HCT116 (cell line): Measurements from ENCODE around the gene CMPK2. TPM values are rescaled to one million over a fixed set of nuclear protein-coding genes. Genes with fewer than 3 reads are reported as not detected.

Experiments used
- ATAC-seq: fragments of 200-7000 bp; cut with Tn5 transposase; 2 replicates; pipeline ENCODE4 v1.9.1; 2020; ENCODE audit warnings: mild to moderate bottlenecking, moderate library complexity
- BruUV-seq: library from RNA; stranded (reverse); fragments of 400-500 nt; replicated peaks from 2 replicates; lab custom pipeline; 2021; lab: Mats Ljungman, UMichigan
- CTCF ChIA-PET: fragments of 300-600 bp; sonication (Branson Sonifier 250); formaldehyde crosslinking; loops from one replicate; lab custom pipeline; 2021; ENCODE audit warnings: antibody characterized with exemption; lab: Charles Lee
- POLR2A ChIA-PET: fragments of 300-600, 350-600 bp; sonication (Branson Sonifier 250); formaldehyde crosslinking; loops from one replicate; lab custom pipeline; 2021; ENCODE audit warnings: antibody characterized with exemption; lab: Charles Lee
- RAD21 ChIA-PET, 2 experiments: fragments of 300-600 bp; sonication (Branson Sonifier 250); formaldehyde crosslinking; loops; one replicate each; lab custom pipeline; 2023; ENCODE audit warnings: low total read pairs in 2 of 2; ENCODE audit not compliant: uncharacterized antibody in 2 of 2, unreplicated experiment in 2 of 2, low non-redundant PET in 1 of 2; lab: Charles Lee
- DNase-seq: peaks from one replicate; pipeline ENCODE4 v3.0.0-alpha.2; 2010; ENCODE audit warnings: low read depth, low spot score
- H2AFZ ChIP-seq: fragments of 200-600 bp; shearing (Covaris generic), sonication (generic); 2 replicates; pipeline ENCODE4 v1.6.1; 2017; ENCODE audit warnings: low read depth, mixed run types, mixed read lengths, antibody characterized with exemption, low read length; ENCODE audit not compliant: poor library complexity, severe bottlenecking
- H3K27ac ChIP-seq: 2 replicates; pipeline ENCODE4 v1.5.1; 2012; ENCODE audit warnings: low read depth, low read length
- H3K27me3 ChIP-seq: fragments of 200-600 bp; sonication (generic); 2 replicates; pipeline ENCODE4 v1.6.1; 2016; ENCODE audit warnings: mixed run types, low read length, mixed read lengths; ENCODE audit not compliant: insufficient read depth
- H3K36me3 ChIP-seq, 2 experiments: fragments of 200-500 bp in 1 of 2; fragments of 200-600 bp in 1 of 2; sonication (Bioruptor generic) in 1 of 2; sonication (generic) in 1 of 2; 2 replicates each; pipeline versions ENCODE4 v1.5.1 to v1.6.1; 2014 to 2016; ENCODE audit warnings: low read length in 2 of 2, inconsistent platforms in 1 of 2, mixed read lengths in 1 of 2, mixed run types in 1 of 2; ENCODE audit not compliant: insufficient read depth in 2 of 2, control insufficient read depth in 1 of 2
- H3K4me1 ChIP-seq, 2 experiments: fragments of 200-600 bp in 1 of 2; sonication (generic) in 1 of 2; 2 replicates each; pipeline versions ENCODE4 v1.5.1 to v1.6.1; 2012 to 2017; ENCODE audit warnings: low read length in 2 of 2, inconsistent platforms in 1 of 2, mild to moderate bottlenecking in 1 of 2, mixed read lengths in 1 of 2, mixed run types in 1 of 2, moderate library complexity in 1 of 2; ENCODE audit not compliant: insufficient read depth in 2 of 2, control insufficient read depth in 1 of 2
- H3K4me2 ChIP-seq: fragments of 200-600 bp; sonication (generic); 2 replicates; pipeline ENCODE4 v1.6.1; 2017; ENCODE audit warnings: mixed run types, low read length, mixed read lengths
- H3K4me3 ChIP-seq, 2 experiments: fragments of 200-600 bp in 1 of 2; sonication (generic) in 1 of 2; replicated peaks in 1 of 2; 2 replicates each; pipeline ENCODE4 v1.5.1; 2011 to 2016; ENCODE audit warnings: low read length in 2 of 2, control low read depth in 1 of 2, low read depth in 1 of 2, mild to moderate bottlenecking in 1 of 2, mixed read lengths in 1 of 2, mixed run types in 1 of 2
- H3K79me2 ChIP-seq: fragments of 200-600 bp; sonication (generic); 2 replicates; pipeline ENCODE4 v1.6.1; 2017; ENCODE audit warnings: mild to moderate bottlenecking, mixed run types, low read length, moderate library complexity, mixed read lengths; ENCODE audit not compliant: insufficient read depth
- H3K9ac ChIP-seq: fragments of 200-600 bp; sonication (generic); 2 replicates; pipeline ENCODE4 v1.6.1; 2016; ENCODE audit warnings: low read length, mixed read lengths
- H3K9me2 ChIP-seq: fragments of 200-600 bp; sonication (generic), shearing (Covaris generic); 2 replicates; pipeline ENCODE4 v1.6.1; 2017; ENCODE audit warnings: mixed run types, mild to moderate bottlenecking, moderate library complexity; ENCODE audit not compliant: insufficient read depth
- H3K9me3 ChIP-seq, 2 experiments: fragments of 200-500 bp in 1 of 2; fragments of 200-600 bp in 1 of 2; sonication (Bioruptor generic) in 1 of 2; sonication (generic) in 1 of 2; 2 replicates each; pipeline ENCODE4 v1.6.1; 2014 to 2017; ENCODE audit warnings: low read length in 2 of 2, mixed read lengths in 2 of 2, inconsistent platforms in 1 of 2, low read depth in 1 of 2, mild to moderate bottlenecking in 1 of 2, mixed run types in 1 of 2, moderate library complexity in 1 of 2; ENCODE audit not compliant: control insufficient read depth in 1 of 2, insufficient read depth in 1 of 2
- H4K20me1 ChIP-seq: fragments of 200-600 bp; sonication (generic), shearing (Covaris generic); 2 replicates; pipeline ENCODE4 v1.6.1; 2017; ENCODE audit warnings: mixed run types, mild to moderate bottlenecking, moderate library complexity; ENCODE audit not compliant: insufficient read depth
- CBX3 ChIP-seq: IDR thresholded peaks from 2 replicates; pipeline ENCODE4 v1.6.1; 2012; ENCODE audit warnings: low read depth
- CEBPB ChIP-seq: IDR thresholded peaks from 2 replicates; pipeline ENCODE4 v1.6.1; 2012; ENCODE audit warnings: low read depth
- CTCF ChIP-seq, 3 experiments: fragments of 200-600 bp in 1 of 3; sonication (generic) in 1 of 3; IDR thresholded peaks in 2 of 3; conservative IDR thresholded peaks in 1 of 3; 2 replicates each; pipeline ENCODE4 v1.5.1; 2012 to 2017; ENCODE audit warnings: low read depth in 2 of 3, low read length in 2 of 3, antibody characterized with exemption in 1 of 3, borderline replicate concordance in 1 of 3, control low read depth in 1 of 3, mild to moderate bottlenecking in 1 of 3, mixed read lengths in 1 of 3, mixed run types in 1 of 3, moderate library complexity in 1 of 3; ENCODE audit not compliant: insufficient read depth in 1 of 3
- EGR1 ChIP-seq: IDR thresholded peaks from 2 replicates; pipeline ENCODE4 v1.6.1; 2012; ENCODE audit warnings: low read depth
- EZH2 ChIP-seq: fragments of 200-600 bp; sonication (generic); IDR thresholded peaks from 2 replicates; pipeline ENCODE4 v1.6.1; 2017; ENCODE audit warnings: antibody characterized with exemption, mixed run types
- EZH2phosphoT487 ChIP-seq: fragments of 200-600 bp; IDR thresholded peaks from 2 replicates; pipeline ENCODE4 v1.6.1; 2018; ENCODE audit warnings: antibody characterized with exemption, borderline replicate concordance
- JUND ChIP-seq: IDR thresholded peaks from 2 replicates; pipeline ENCODE4 v1.6.1; 2012
- MAX ChIP-seq: IDR thresholded peaks from 2 replicates; pipeline ENCODE4 v1.6.1; 2012
- POLR2A ChIP-seq: IDR thresholded peaks from 2 replicates; pipeline ENCODE4 v1.7.0; 2011; ENCODE audit warnings: borderline replicate concordance; ENCODE audit not compliant: insufficient read depth, insufficient read length; ENCODE audit errors: extremely low read depth
- POLR2AphosphoS5 ChIP-seq: IDR thresholded peaks from 2 replicates; pipeline ENCODE4 v1.6.1; 2011; ENCODE audit warnings: mild to moderate bottlenecking, low read depth, low read length, moderate library complexity
- RAD21 ChIP-seq: IDR thresholded peaks from 2 replicates; pipeline ENCODE4 v1.6.1; 2012; ENCODE audit warnings: low read depth, mild to moderate bottlenecking
- SIN3A ChIP-seq: IDR thresholded peaks from 2 replicates; pipeline ENCODE4 v1.6.1; 2012; ENCODE audit warnings: low read depth
- SP1 ChIP-seq: IDR thresholded peaks from 2 replicates; pipeline ENCODE4 v1.6.1; 2012; ENCODE audit warnings: low read depth
- SRF ChIP-seq: IDR thresholded peaks from 2 replicates; pipeline ENCODE4 v1.6.1; 2012; ENCODE audit warnings: low read depth
- YY1 ChIP-seq: IDR thresholded peaks from 2 replicates; pipeline ENCODE4 v1.6.1; 2011; ENCODE audit warnings: low read length, low read depth, moderate library complexity, mild to moderate bottlenecking; ENCODE audit not compliant: insufficient replicate concordance; ENCODE audit errors: extremely low read depth
- ZFX ChIP-seq: fragments of 450-650 bp; IDR thresholded peaks from 2 replicates; pipeline ENCODE4 v1.6.1; 2017
- ZNF274 ChIP-seq: fragments of 200-500 bp; sonication (Bioruptor generic); IDR thresholded peaks from 2 replicates; pipeline ENCODE4 v1.6.1; 2014; ENCODE audit warnings: mild to moderate bottlenecking, low read depth, low read length, inconsistent platforms
- intact Hi-C: fragments of 100-400 bp; cut with micrococcal nuclease; formaldehyde crosslinking; loops from 2 replicates; pipeline ENCODE4 v1.10.0; 2022
- total RNA-seq: library from RNA; stranded (reverse); gene quantifications from one replicate; pipeline ENCODE4 v1.2.1, GENCODE V29; 2021; ENCODE audit not compliant: unreplicated experiment
- TF ChIP-seq, protein P1 (sequence below): IDR thresholded peaks from 2 replicates; pipeline ENCODE4 v1.6.1; 2011; ENCODE audit warnings: mild to moderate bottlenecking, low read length, moderate library complexity; ENCODE audit not compliant: insufficient replicate concordance; ENCODE audit errors: extremely low read depth
- TF ChIP-seq, protein P2 (sequence below): IDR thresholded peaks from 2 replicates; pipeline ENCODE4 v1.6.1; 2012

CMPK2 gene
- total RNA-seq, 1 experiment from 2014 or later: 1.5 TPM

DNA sequence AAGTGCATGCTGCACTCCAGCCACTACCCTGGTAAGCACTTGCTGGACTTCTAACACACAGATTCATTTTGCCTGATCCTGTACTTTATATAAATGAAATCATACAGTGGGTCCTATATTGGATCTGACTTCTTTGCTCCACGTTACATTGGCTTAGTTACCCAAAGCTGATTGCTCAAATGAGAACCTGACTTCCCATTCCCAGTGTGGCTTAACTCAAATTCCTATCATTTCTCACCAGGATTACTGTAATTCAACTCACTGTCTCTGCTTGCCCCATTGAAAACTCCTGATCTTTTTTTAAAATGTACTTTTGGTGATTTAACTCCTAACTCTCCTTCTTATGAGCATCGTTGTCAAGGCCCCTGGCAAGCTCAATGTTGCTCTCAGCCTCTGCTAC, 13.3 kb upstream of the CMPK2 start:
- Histone ChIP-seq H3K4me2 (no peak overlapping the region), H3K27me3 (peaks cover 19% of the 10 kb centered on the region; the same call in 1 of the 2 replicates), H3K4me1 (peaks cover 0 to 10% of the 10 kb centered on the region in 2 experiments; a peak in 1 of 4 replicates), H3K9me3 (no peaks in the 10 kb centered on the region), H3K36me3 (no peaks in the 10 kb centered on the region), H3K9me2 (no peaks in the 10 kb centered on the region), H2AFZ (no peak overlapping the region)
- no TSS peak for BruUV-seq
- ATAC-seq: no peak
- TF ChIP-seq ZNF274: no peak
- TF ChIP-seq, protein P1, sequence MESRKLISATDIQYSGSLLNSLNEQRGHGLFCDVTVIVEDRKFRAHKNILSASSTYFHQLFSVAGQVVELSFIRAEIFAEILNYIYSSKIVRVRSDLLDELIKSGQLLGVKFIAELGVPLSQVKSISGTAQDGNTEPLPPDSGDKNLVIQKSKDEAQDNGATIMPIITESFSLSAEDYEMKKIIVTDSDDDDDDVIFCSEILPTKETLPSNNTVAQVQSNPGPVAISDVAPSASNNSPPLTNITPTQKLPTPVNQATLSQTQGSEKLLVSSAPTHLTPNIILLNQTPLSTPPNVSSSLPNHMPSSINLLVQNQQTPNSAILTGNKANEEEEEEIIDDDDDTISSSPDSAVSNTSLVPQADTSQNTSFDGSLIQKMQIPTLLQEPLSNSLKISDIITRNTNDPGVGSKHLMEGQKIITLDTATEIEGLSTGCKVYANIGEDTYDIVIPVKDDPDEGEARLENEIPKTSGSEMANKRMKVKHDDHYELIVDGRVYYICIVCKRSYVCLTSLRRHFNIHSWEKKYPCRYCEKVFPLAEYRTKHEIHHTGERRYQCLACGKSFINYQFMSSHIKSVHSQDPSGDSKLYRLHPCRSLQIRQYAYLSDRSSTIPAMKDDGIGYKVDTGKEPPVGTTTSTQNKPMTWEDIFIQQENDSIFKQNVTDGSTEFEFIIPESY: no peak
- TF ChIP-seq CTCF (IDR thresholded peaks at IDR 0.05 in 2 of 3, conservative IDR thresholded peaks at IDR 0.05 in 1 of 3; ENCODE audit: borderline replicate concordance in 1 of 3, insufficient read depth in 1 of 3, low read depth in 2 of 3, low read length in 2 of 3): no peak
- TF ChIP-seq, protein P2, sequence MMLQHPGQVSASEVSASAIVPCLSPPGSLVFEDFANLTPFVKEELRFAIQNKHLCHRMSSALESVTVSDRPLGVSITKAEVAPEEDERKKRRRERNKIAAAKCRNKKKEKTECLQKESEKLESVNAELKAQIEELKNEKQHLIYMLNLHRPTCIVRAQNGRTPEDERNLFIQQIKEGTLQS: no peak
- TF ChIP-seq MAX: no peak
- TF ChIP-seq EZH2: no peak
- TF ChIP-seq JUND: no peak
- TF ChIP-seq SIN3A: no peak
- TF ChIP-seq CBX3: no peak
- no peak for TF ChIP-seq ZFX
- no peak for TF ChIP-seq SRF
- TF ChIP-seq SP1: no peak
- TF ChIP-seq CEBPB: no peak
- no peak for TF ChIP-seq EGR1
- TF ChIP-seq YY1: no peak
- no peak for TF ChIP-seq RAD21
- no peak for TF ChIP-seq POLR2AphosphoS5
- TF ChIP-seq POLR2A: no peak
- no peak for TF ChIP-seq EZH2phosphoT487
- TF ChIP-seq, all 23 proteins: peak for 0
- ChIA-PET RAD21 (no interaction called here), CTCF (no interaction called here), POLR2A (no interaction called here)
- H3K79me2 ChIP-seq: no peaks in the 10 kb centered on the region
- no peak overlapping the region for H3K27ac ChIP-seq
- DNase-seq: no peak
- no peak overlapping the region for H3K9ac ChIP-seq
- no peaks in the 10 kb centered on the region for H4K20me1 ChIP-seq
- H3K4me3 ChIP-seq: no peak overlapping the region
- intact Hi-C loops: no loop called here
